CD14-positive monocyte (primary cell): ENCODE data around the gene FXYD2. TPM values are rescaled to one million over a fixed set of nuclear protein-coding genes. Genes with fewer than 3 reads are reported as not detected.

Source experiments
- DNase-seq, 3 donors: peaks; one replicate each; pipeline ENCODE4 v3.0.0-alpha.2; 2011 to 2022
- H2AFZ ChIP-seq: 2 replicates; pipeline ENCODE4 v1.6.0; 2012; ENCODE audit warnings: mild to moderate bottlenecking, low read depth, low read length, inconsistent platforms; ENCODE audit not compliant: insufficient read depth, poor library complexity, severe bottlenecking
- H3K27ac ChIP-seq, 2 donors: 1 replicate in 1 of 2; 2 replicates in 1 of 2; pipeline ENCODE4 v1.5.1; 2012 to 2013; ENCODE audit warnings: low read length in 2 of 2, control low read depth in 1 of 2, inconsistent platforms in 1 of 2, low read depth in 1 of 2, mild to moderate bottlenecking in 1 of 2
- H3K27me3 ChIP-seq, 2 donors: one replicate each; pipeline versions ENCODE4 v1.6.0 to v1.6.1; 2011 to 2013; ENCODE audit warnings: low read length in 2 of 2; ENCODE audit not compliant: control insufficient read depth in 2 of 2, insufficient read depth in 2 of 2
- H3K36me3 ChIP-seq, 2 donors: replicated peaks in 1 of 2; 1 replicate in 1 of 2; 2 replicates in 1 of 2; pipeline versions ENCODE4 v1.5.1 to v1.6.1; 2012 to 2013; ENCODE audit warnings: low read length in 2 of 2, control low read depth in 1 of 2, inconsistent platforms in 1 of 2, mild to moderate bottlenecking in 1 of 2; ENCODE audit not compliant: insufficient read depth in 2 of 2, control insufficient read depth in 1 of 2
- H3K4me1 ChIP-seq, 2 donors: 1 replicate in 1 of 2; 2 replicates in 1 of 2; pipeline versions ENCODE4 v1.5.1 to v1.6.1; 2012 to 2013; ENCODE audit warnings: low read length in 2 of 2, control low read depth in 1 of 2, inconsistent platforms in 1 of 2, mild to moderate bottlenecking in 1 of 2, moderate library complexity in 1 of 2; ENCODE audit not compliant: insufficient read depth in 2 of 2, control insufficient read depth in 1 of 2
- H3K4me2 ChIP-seq: replicated peaks from 2 replicates; pipeline ENCODE3; 2012; ENCODE audit warnings: low read length, moderate library complexity, mild to moderate bottlenecking; ENCODE audit not compliant: poor library complexity, severe bottlenecking; ENCODE audit errors: extremely low read depth
- H3K4me3 ChIP-seq, 3 experiments: fragments of 200-600 bp in 1 of 3; sonication (generic) in 1 of 3; replicated peaks in 1 of 3; 1 replicate in 2 of 3; 2 replicates in 1 of 3; pipeline ENCODE4 v1.5.1; 2011 to 2013; ENCODE audit warnings: low read length in 3 of 3, mild to moderate bottlenecking in 3 of 3, control low read depth in 2 of 3, low read depth in 2 of 3, inconsistent platforms in 1 of 3, moderate library complexity in 1 of 3
- H3K79me2 ChIP-seq: 2 replicates; pipeline ENCODE4 v1.6.0; 2012; ENCODE audit warnings: mild to moderate bottlenecking, control low read depth, inconsistent platforms, low read length, moderate library complexity; ENCODE audit not compliant: insufficient read depth
- H3K9ac ChIP-seq: 2 replicates; pipeline ENCODE4 v1.6.0; 2017; ENCODE audit warnings: low read length, mild to moderate bottlenecking; ENCODE audit not compliant: insufficient read depth, poor library complexity, severe bottlenecking
- H3K9me3 ChIP-seq, 2 donors: replicated peaks in 1 of 2; 1 replicate in 1 of 2; 2 replicates in 1 of 2; pipeline versions ENCODE4 v1.5.1 to v1.6.1; 2012 to 2013; ENCODE audit warnings: low read length in 2 of 2, control low read depth in 1 of 2; ENCODE audit not compliant: control insufficient read depth in 1 of 2, insufficient read depth in 1 of 2
- H4K20me1 ChIP-seq: 2 replicates; pipeline ENCODE4 v1.6.0; 2012; ENCODE audit warnings: mild to moderate bottlenecking, low read length, control low read depth, moderate library complexity; ENCODE audit not compliant: insufficient read depth
- H3K27ac Mint-ChIP-seq, 7 donors: one replicate each; pipeline ENCODE4 v1.8.0; 2020; ENCODE audit warnings: mild to moderate bottlenecking in 7 of 7, mixed read lengths in 7 of 7, moderate library complexity in 6 of 7, inconsistent platforms in 2 of 7
- H3K27me3 Mint-ChIP-seq, 3 donors: one replicate each; pipeline ENCODE4 v1.8.0; 2021 to 2022; ENCODE audit warnings: low read depth in 3 of 3, mild to moderate bottlenecking in 3 of 3, mixed read lengths in 3 of 3, moderate library complexity in 3 of 3, inconsistent platforms in 1 of 3
- H3K36me3 Mint-ChIP-seq, 2 donors: one replicate each; pipeline ENCODE4 v1.8.0; 2020; ENCODE audit warnings: mixed read lengths in 2 of 2, inconsistent platforms in 1 of 2, mild to moderate bottlenecking in 1 of 2
- H3K4me1 Mint-ChIP-seq: one replicate; pipeline ENCODE4 v1.8.0; 2020; ENCODE audit warnings: mild to moderate bottlenecking, mixed read lengths
- H3K4me3 Mint-ChIP-seq, 2 donors: one replicate each; pipeline ENCODE4 v1.8.0; 2020; ENCODE audit warnings: mild to moderate bottlenecking in 2 of 2, mixed read lengths in 2 of 2, moderate library complexity in 1 of 2
- H3K9me3 Mint-ChIP-seq, 7 donors: one replicate each; pipeline ENCODE4 v1.8.0; 2020 to 2022; ENCODE audit warnings: mixed read lengths in 7 of 7, mild to moderate bottlenecking in 6 of 7, moderate library complexity in 6 of 7, inconsistent platforms in 2 of 7
- WGBS: methylation state at CpG from one replicate; pipeline ENCODE4 v1.1.5; 2013; ENCODE audit warnings: missing lambda C conversion rate; ENCODE audit not compliant: insufficient coverage; 5-methylcytosine and 5-hydroxymethylcytosine counted together
- intact Hi-C, 2 donors: fragments of 100-400 bp; cut with micrococcal nuclease; formaldehyde crosslinking; loops; one replicate each; pipeline versions ENCODE4 v1.15.0 to v1.15.1; 2023
- polyA plus RNA-seq, 3 donors: library from polyadenylated mRNA; depleted of rRNA in 1 of 3; unstranded in 2 of 3; stranded (reverse) in 1 of 3; fragments of 300-500 nt in 2 of 3; fragments of >200 nt in 1 of 3; fragmentation: Illumina TruSeq in 2 of 3; gene quantifications; 1 replicate in 2 of 3; 2 replicates in 1 of 3; pipeline ENCODE4 v1.2.3, GENCODE V29; 2012 to 2021
- TF ChIP-seq, protein P1 (sequence below): fragments of 200-600 bp; IDR thresholded peaks from one replicate; pipeline ENCODE4 v1.8.0; 2022; ENCODE audit warnings: antibody characterized with exemption, mild to moderate bottlenecking

The FXYD2 gene
- polyA plus RNA-seq, 3 donors: 0.96 to 4.4 (median 2.5) TPM

DNA sequence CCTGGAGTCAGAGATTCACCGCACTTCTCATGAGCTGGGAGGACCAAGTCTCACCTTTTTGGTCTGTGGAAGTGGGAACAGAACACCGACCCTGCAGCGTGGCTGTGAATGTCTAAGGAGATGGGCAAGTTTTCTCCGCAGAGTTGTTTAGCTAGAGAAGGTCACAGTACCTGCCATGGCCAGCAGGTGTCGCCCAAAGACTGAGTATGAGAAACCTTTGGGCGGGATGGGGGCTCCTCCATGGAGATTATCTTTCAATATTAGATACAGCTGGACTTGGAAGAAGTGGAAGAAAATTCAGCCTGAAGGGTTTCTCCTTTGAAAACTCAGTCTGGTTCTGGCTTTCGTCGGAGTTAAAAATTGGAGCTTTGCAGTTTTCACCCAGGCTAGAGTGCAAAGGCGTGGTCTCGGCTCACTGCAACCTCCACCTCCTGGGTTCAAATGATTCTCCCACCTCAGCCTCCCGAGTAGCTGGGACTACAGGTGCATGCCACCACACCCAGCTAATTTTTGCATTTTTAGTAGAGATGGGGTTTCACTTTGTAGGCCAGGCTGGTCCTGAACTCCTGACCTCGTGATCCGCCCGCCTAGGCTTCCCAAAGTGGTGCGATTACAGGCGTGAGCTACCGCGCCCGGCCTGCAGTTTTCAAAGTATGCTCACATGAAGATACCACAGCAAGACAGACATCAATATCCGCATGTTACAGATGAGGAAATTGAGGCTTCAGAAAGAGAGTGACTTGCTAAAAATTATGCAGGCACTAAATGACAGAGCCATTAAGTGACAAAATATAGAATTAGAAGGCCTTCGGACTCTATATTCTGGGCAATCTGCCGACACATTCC is 16.8 kb downstream of the FXYD2 start:
- Histone ChIP-seq H2AFZ (no peak overlapping the region), H3K9me3 (no peaks in the 10 kb centered on the region), H3K9ac (peak overlapping the region; percentile 55), H3K4me1 (peaks cover 54 to 56% of the 10 kb centered on the region in 2 donors), H3K27ac (peak overlapping the region; percentile 68 to 85), H3K4me2 (peak overlapping the region; percentile 6), H3K4me3 (peak overlapping the region in 1 of 3 experiments; percentile 36), H4K20me1 (no peaks in the 10 kb centered on the region), H3K79me2 (no peaks in the 10 kb centered on the region), H3K36me3 (no peaks in the 10 kb centered on the region), H3K27me3 (no peaks in the 10 kb centered on the region)
- Mint-ChIP-seq H3K36me3 (peaks cover 2 to 4% of the 10 kb centered on the region in 2 donors), H3K4me1 (peaks cover 57% of the 10 kb centered on the region), H3K27me3 (peaks cover 2 to 12% (median 3%) of the 10 kb centered on the region in 3 donors), H3K27ac (peak overlapping the region; percentile 81 to 97 (median 91)), H3K4me3 (peak overlapping the region in 1 of 2 donors; percentile 75), H3K9me3 (peaks cover 0 to 2% (median 0%) of the 10 kb centered on the region in 7 donors)
- peak; percentile 66 to 76 (median 76) for DNase-seq
- intact Hi-C loops: loop anchor here (5.0 kb wide), 2 partner anchors 35 to 140 kb away; no protein-coding TSS in a partner anchor
- TF ChIP-seq, protein P1, sequence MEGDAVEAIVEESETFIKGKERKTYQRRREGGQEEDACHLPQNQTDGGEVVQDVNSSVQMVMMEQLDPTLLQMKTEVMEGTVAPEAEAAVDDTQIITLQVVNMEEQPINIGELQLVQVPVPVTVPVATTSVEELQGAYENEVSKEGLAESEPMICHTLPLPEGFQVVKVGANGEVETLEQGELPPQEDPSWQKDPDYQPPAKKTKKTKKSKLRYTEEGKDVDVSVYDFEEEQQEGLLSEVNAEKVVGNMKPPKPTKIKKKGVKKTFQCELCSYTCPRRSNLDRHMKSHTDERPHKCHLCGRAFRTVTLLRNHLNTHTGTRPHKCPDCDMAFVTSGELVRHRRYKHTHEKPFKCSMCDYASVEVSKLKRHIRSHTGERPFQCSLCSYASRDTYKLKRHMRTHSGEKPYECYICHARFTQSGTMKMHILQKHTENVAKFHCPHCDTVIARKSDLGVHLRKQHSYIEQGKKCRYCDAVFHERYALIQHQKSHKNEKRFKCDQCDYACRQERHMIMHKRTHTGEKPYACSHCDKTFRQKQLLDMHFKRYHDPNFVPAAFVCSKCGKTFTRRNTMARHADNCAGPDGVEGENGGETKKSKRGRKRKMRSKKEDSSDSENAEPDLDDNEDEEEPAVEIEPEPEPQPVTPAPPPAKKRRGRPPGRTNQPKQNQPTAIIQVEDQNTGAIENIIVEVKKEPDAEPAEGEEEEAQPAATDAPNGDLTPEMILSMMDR: peak; percentile 99
- 26% methylated on average over 10 of the region's 22 CpGs for WGBS

DNA sequence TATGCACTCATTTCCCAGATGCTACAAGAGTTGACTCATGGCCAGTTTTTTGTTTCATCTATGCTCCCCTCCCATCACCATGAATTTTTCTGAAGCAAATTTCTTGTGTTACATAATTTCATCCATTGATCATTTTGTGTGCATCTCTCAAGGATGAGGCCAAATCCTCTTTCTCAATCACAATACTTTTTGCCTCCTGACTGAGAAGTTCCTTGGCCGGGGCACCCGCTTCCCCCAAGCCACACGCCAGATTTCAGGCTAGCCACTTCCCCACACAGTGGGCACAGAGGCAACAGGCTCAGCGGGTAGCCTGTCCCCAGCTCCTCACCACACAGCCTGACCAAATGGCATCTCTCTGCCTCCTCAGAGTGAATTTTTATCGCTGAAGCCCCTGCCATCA is 17.7 kb downstream of the FXYD2 start:
- Histone ChIP-seq H3K27ac (peak overlapping the region; percentile 68 to 85), H3K4me3 (peak overlapping the region in 1 of 3 experiments; percentile 36), H3K4me1 (peaks cover 54 to 56% of the 10 kb centered on the region in 2 donors), H3K9me3 (no peaks in the 10 kb centered on the region), H2AFZ (no peak overlapping the region), H3K9ac (peak overlapping the region; percentile 55), H3K79me2 (no peaks in the 10 kb centered on the region), H3K36me3 (no peaks in the 10 kb centered on the region), H4K20me1 (no peaks in the 10 kb centered on the region), H3K4me2 (peak overlapping the region; percentile 6), H3K27me3 (no peaks in the 10 kb centered on the region)
- peak overlapping the region; percentile 48 to 97 (median 91) for H3K27ac Mint-ChIP-seq
- TF ChIP-seq, protein P1: no peak
- peaks cover 2 to 4% of the 10 kb centered on the region in 2 donors for H3K36me3 Mint-ChIP-seq
- DNase-seq: peak; percentile 71 to 82 (median 78)
- peaks cover 57% of the 10 kb centered on the region for H3K4me1 Mint-ChIP-seq
- peaks cover 0 to 2% (median 0%) of the 10 kb centered on the region in 7 donors for H3K9me3 Mint-ChIP-seq
- intact Hi-C loops: loop anchor here (5.0 kb wide), 2 partner anchors 35 to 140 kb away; no protein-coding TSS in a partner anchor
- H3K27me3 Mint-ChIP-seq: peaks cover 4 to 17% (median 6%) of the 10 kb centered on the region in 3 donors
- WGBS: 2% methylated on average over 4 of the region's 5 CpGs
- peak overlapping the region in 1 of 2 donors; percentile 26 for H3K4me3 Mint-ChIP-seq
